Thyroid gland (tissue), 4 donors: Measurements from ENCODE around the gene FSTL4. TPM values are rescaled to one million over a fixed set of nuclear protein-coding genes. Genes with fewer than 3 reads are reported as not detected.

Experiments used
- DNase-seq, 2 donors: peaks; one replicate each; pipeline ENCODE4 v3.0.0-alpha.2; 2019
- H3K27ac ChIP-seq, 3 donors: fragments of 200-600 bp; sonication (generic); 1 replicate in 2 of 3; 2 replicates in 1 of 3; pipeline ENCODE4 v1.5.1; 2016 to 2019; ENCODE audit warnings: mild to moderate bottlenecking in 1 of 3, moderate library complexity in 1 of 3
- H3K27me3 ChIP-seq: fragments of 200-600 bp; sonication (generic); one replicate; pipeline ENCODE4 v1.5.1; 2019
- H3K36me3 ChIP-seq, 2 donors: fragments of 200-600 bp; sonication (generic); one replicate each; pipeline ENCODE4 v1.5.1; 2016 to 2019
- H3K4me1 ChIP-seq, 2 donors: fragments of 200-600 bp; sonication (generic); one replicate each; pipeline ENCODE4 v1.5.1; 2017 to 2019
- H3K4me3 ChIP-seq, 3 donors: fragments of 200-600 bp; sonication (generic); replicated peaks in 1 of 3; 1 replicate in 2 of 3; 2 replicates in 1 of 3; pipeline ENCODE4 v1.5.1; 2016; ENCODE audit warnings: mild to moderate bottlenecking in 1 of 3
- H3K9me3 ChIP-seq: fragments of 200-600 bp; sonication (generic); one replicate; pipeline ENCODE4 v1.5.1; 2017
- CTCF ChIP-seq, 6 experiments: fragments of 200-600 bp in 3 of 6; fragments of 450-650 bp in 3 of 6; sonication (generic) in 3 of 6; IDR thresholded peaks; one replicate each; pipeline ENCODE4 v1.5.1; 2016 to 2019; ENCODE audit warnings: antibody characterized with exemption in 6 of 6, mild to moderate bottlenecking in 2 of 6, inconsistent platforms in 1 of 6, moderate library complexity in 1 of 6
- POLR2A ChIP-seq, 2 donors: fragments of 450-650 bp; IDR thresholded peaks; one replicate each; pipeline ENCODE4 v1.6.1; 2017; ENCODE audit warnings: antibody characterized with exemption in 2 of 2, mild to moderate bottlenecking in 2 of 2, moderate library complexity in 1 of 2
- WGBS, 2 donors: methylation state at CpG; one replicate each; pipeline ENCODE4 v1.1.5; 2017; 5-methylcytosine and 5-hydroxymethylcytosine counted together
- intact Hi-C: fragments of 100-400 bp; cut with DNase I; formaldehyde crosslinking; loops from one replicate; pipeline ENCODE4 v1.15.1; 2023
- total RNA-seq, 4 donors: library from RNA; depleted of rRNA; stranded (reverse); fragments of >200 nt; gene quantifications; one replicate each; pipeline ENCODE4 v1.2.3, GENCODE V29; 2016

FSTL4 gene
- total RNA-seq, 4 donors from 2014 or later: 0.10 to 0.13 TPM; not detected in 2

GRCh38 chr5:133393776-133394476 lies 218.4 kb downstream of the FSTL4 start:
- intact Hi-C loops: no loop called here
- 93 to 96% methylated on average over 10 to 16 of the region's 17 CpGs for WGBS, 2 donors

GRCh38 chr5:133392448-133392847 lies 219.9 kb downstream of the FSTL4 start:
- Histone ChIP-seq H3K36me3 (no peaks in the 10 kb centered on the region), H3K4me3 (no peak overlapping the region), H3K4me1 (peaks cover 6 to 8% of the 10 kb centered on the region in 2 donors), H3K27ac (no peak overlapping the region), H3K27me3 (no peaks in the 10 kb centered on the region), H3K9me3 (no peaks in the 10 kb centered on the region)
- intact Hi-C loops: no loop called here
- DNase-seq: no peak
- TF ChIP-seq CTCF (IDR thresholded peaks at IDR 0.05): no peak
- TF ChIP-seq POLR2A (IDR thresholded peaks at IDR 0.05): no peak
- WGBS, 2 donors: 75 to 79% methylated on average over 4 of the region's 4 CpGs

More at GRCh38 chr5:133393776-133394476, 218.4 kb downstream of the FSTL4 start:
- no peak overlapping the region for H3K27ac ChIP-seq
- H3K4me3 ChIP-seq: no peak overlapping the region
- H3K9me3 ChIP-seq: no peaks in the 10 kb centered on the region
- H3K27me3 ChIP-seq: no peaks in the 10 kb centered on the region
- TF ChIP-seq CTCF (IDR thresholded peaks at IDR 0.05) (no peak), POLR2A (IDR thresholded peaks at IDR 0.05) (no peak)
- no peaks in the 10 kb centered on the region for H3K36me3 ChIP-seq
- peaks cover 0 to 4% of the 10 kb centered on the region in 2 donors for H3K4me1 ChIP-seq
- DNase-seq: no peak

- no peak overlapping the region for H3K27ac ChIP-seq
- peaks cover 6 to 8% of the 10 kb centered on the region in 2 donors for H3K4me1 ChIP-seq
- DNase-seq: no peak
- TF ChIP-seq POLR2A (IDR thresholded peaks at IDR 0.05) (no peak), CTCF (IDR thresholded peaks at IDR 0.05) (no peak)
- H3K4me3 ChIP-seq: no peak overlapping the region
- no peaks in the 10 kb centered on the region for H3K9me3 ChIP-seq
- no peaks in the 10 kb centered on the region for H3K27me3 ChIP-seq
- 85 to 93% methylated on average over 9 of the region's 9 CpGs for WGBS, 2 donors
- no peaks in the 10 kb centered on the region for H3K36me3 ChIP-seq
- intact Hi-C loops: no loop called here
Measured at GRCh38 chr5:133391354-133392136, 220.8 kb downstream of the FSTL4 start.

GRCh38 chr5:133390416-133391353 lies 221.7 kb downstream of the FSTL4 start:
- Histone ChIP-seq H3K36me3 (no peaks in the 10 kb centered on the region), H3K27ac (no peak overlapping the region), H3K4me1 (peaks cover 6 to 8% of the 10 kb centered on the region in 2 donors), H3K4me3 (no peak overlapping the region), H3K9me3 (no peaks in the 10 kb centered on the region), H3K27me3 (no peaks in the 10 kb centered on the region)
- no peak for TF ChIP-seq CTCF (IDR thresholded peaks at IDR 0.05)
- TF ChIP-seq POLR2A (IDR thresholded peaks at IDR 0.05): no peak
- intact Hi-C loops: no loop called here
- DNase-seq: no peak
- WGBS, 2 donors: 91 to 97% methylated on average over 9 to 10 of the region's 10 CpGs
